Progenitor cell of endocrine pancreas (in vitro differentiated cells): Measurements from ENCODE around the gene SRCIN1. TPM values are rescaled to one million over a fixed set of nuclear protein-coding genes. Genes with fewer than 3 reads are reported as not detected.
A peak's percentile ranks its signal among the peaks of the same experiment; 100 is the strongest.

ENCODE experiments used
- DNase-seq: peaks from one replicate; pipeline ENCODE4 v3.0.0; 2021; ENCODE audit warnings: low spot score; ENCODE audit not compliant: unreplicated experiment
- H3K27ac Mint-ChIP-seq: 2 replicates; pipeline ENCODE4 v1.8.0; 2021; ENCODE audit warnings: mild to moderate bottlenecking, moderate library complexity, mixed read lengths
- H3K27me3 Mint-ChIP-seq: 2 replicates; pipeline ENCODE4 v1.8.0; 2021; ENCODE audit warnings: mixed read lengths
- H3K36me3 Mint-ChIP-seq: 2 replicates; pipeline ENCODE4 v1.8.0; 2022; ENCODE audit warnings: mixed read lengths; ENCODE audit not compliant: insufficient read depth
- H3K4me1 Mint-ChIP-seq: 2 replicates; pipeline ENCODE4 v1.8.0; 2021; ENCODE audit warnings: low read depth, mixed read lengths
- H3K4me3 Mint-ChIP-seq: 2 replicates; pipeline ENCODE4 v1.8.0; 2021; ENCODE audit warnings: low read depth, mild to moderate bottlenecking, moderate library complexity, mixed read lengths
- H3K9me3 Mint-ChIP-seq: 2 replicates; pipeline ENCODE4 v1.8.0; 2021; ENCODE audit warnings: low read depth, mixed read lengths
- total RNA-seq: library from RNA; stranded (reverse); gene quantifications from 2 replicates; pipeline ENCODE4 v1.2.1, GENCODE V29; 2021
- TF ChIP-seq, protein P1 (sequence below): fragments of 200-600 bp; sonication (generic); IDR thresholded peaks from one replicate; pipeline ENCODE4 v1.5.0; 2021; ENCODE audit warnings: antibody characterized with exemption, mild to moderate bottlenecking; ENCODE audit not compliant: unreplicated experiment

The SRCIN1 gene
- total RNA-seq, 1 donor from 2014 or later: 13.8 TPM

GRCh38 chr17:38602956-38603785 lies 2.6 kb downstream of the SRCIN1 start:
- Mint-ChIP-seq H3K27ac (no peak overlapping the region), H3K4me1 (peaks cover 21% of the 10 kb centered on the region)

DNA sequence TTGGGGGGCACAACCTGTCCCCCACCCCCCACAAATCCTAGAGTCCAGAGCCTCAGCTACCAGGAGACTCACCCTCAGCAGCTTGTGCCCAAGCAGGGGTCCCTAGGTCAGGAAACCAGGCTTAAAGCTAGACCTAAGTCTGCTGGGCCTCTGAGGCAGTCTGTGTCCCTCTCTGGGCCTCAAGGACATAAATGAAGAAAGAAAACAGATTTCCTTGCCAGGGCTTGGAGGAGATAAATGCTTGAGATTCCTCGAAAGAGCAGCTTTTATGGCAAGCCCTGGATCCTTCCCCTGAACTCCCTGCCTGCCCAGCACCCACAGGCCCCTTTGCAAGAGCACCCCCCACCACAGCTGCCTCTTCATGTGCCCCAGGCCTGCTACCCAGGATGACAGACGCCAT lies 3.3 kb downstream of the SRCIN1 start:
- no peak overlapping the region for H3K4me3 Mint-ChIP-seq
- peaks cover 22% of the 10 kb centered on the region for H3K4me1 Mint-ChIP-seq
- H3K27ac Mint-ChIP-seq: no peak overlapping the region
- TF ChIP-seq, protein P1, sequence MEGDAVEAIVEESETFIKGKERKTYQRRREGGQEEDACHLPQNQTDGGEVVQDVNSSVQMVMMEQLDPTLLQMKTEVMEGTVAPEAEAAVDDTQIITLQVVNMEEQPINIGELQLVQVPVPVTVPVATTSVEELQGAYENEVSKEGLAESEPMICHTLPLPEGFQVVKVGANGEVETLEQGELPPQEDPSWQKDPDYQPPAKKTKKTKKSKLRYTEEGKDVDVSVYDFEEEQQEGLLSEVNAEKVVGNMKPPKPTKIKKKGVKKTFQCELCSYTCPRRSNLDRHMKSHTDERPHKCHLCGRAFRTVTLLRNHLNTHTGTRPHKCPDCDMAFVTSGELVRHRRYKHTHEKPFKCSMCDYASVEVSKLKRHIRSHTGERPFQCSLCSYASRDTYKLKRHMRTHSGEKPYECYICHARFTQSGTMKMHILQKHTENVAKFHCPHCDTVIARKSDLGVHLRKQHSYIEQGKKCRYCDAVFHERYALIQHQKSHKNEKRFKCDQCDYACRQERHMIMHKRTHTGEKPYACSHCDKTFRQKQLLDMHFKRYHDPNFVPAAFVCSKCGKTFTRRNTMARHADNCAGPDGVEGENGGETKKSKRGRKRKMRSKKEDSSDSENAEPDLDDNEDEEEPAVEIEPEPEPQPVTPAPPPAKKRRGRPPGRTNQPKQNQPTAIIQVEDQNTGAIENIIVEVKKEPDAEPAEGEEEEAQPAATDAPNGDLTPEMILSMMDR: no peak
- DNase-seq: no peak
- no peaks in the 10 kb centered on the region for H3K9me3 Mint-ChIP-seq
- H3K36me3 Mint-ChIP-seq: no peaks in the 10 kb centered on the region
- peaks cover 27% of the 10 kb centered on the region for H3K27me3 Mint-ChIP-seq

More at GRCh38 chr17:38602956-38603785, 2.6 kb downstream of the SRCIN1 start:
- H3K4me3 Mint-ChIP-seq: peak overlapping the region; percentile 40
- no peak for DNase-seq
- H3K36me3 Mint-ChIP-seq: no peaks in the 10 kb centered on the region
- no peaks in the 10 kb centered on the region for H3K9me3 Mint-ChIP-seq
- TF ChIP-seq, protein P1: no peak
- peaks cover 34% of the 10 kb centered on the region for H3K27me3 Mint-ChIP-seq

- DNase-seq: no peak
- TF ChIP-seq, protein P1: no peak
- Mint-ChIP-seq H3K27me3 (peaks cover 29% of the 10 kb centered on the region), H3K27ac (peak overlapping the region; percentile 21), H3K4me3 (peak overlapping the region; percentile 35), H3K36me3 (no peaks in the 10 kb centered on the region), H3K4me1 (peaks cover 20% of the 10 kb centered on the region), H3K9me3 (no peaks in the 10 kb centered on the region)
Measured at GRCh38 chr17:38601539-38602351, 4.0 kb downstream of the SRCIN1 start.

GRCh38 chr17:38600906-38601305 lies 4.8 kb downstream of the SRCIN1 start:
- H3K4me1 Mint-ChIP-seq: peaks cover 19% of the 10 kb centered on the region

GRCh38 chr17:38600416-38600815 lies 5.3 kb downstream of the SRCIN1 start:
- Mint-ChIP-seq H3K36me3 (no peaks in the 10 kb centered on the region), H3K27me3 (peaks cover 32% of the 10 kb centered on the region), H3K4me1 (peaks cover 19% of the 10 kb centered on the region), H3K4me3 (no peak overlapping the region), H3K9me3 (no peaks in the 10 kb centered on the region), H3K27ac (no peak overlapping the region)
- DNase-seq: no peak
- TF ChIP-seq, protein P1: no peak

More at GRCh38 chr17:38600906-38601305, 4.8 kb downstream of the SRCIN1 start:
- Mint-ChIP-seq H3K27me3 (peaks cover 29% of the 10 kb centered on the region), H3K27ac (no peak overlapping the region), H3K9me3 (no peaks in the 10 kb centered on the region), H3K4me3 (no peak overlapping the region), H3K36me3 (no peaks in the 10 kb centered on the region)
- TF ChIP-seq, protein P1: no peak
- DNase-seq: no peak
